ENCODE results near the gene TNKS2. TPM values are rescaled to one million over a fixed set of nuclear protein-coding genes. Genes with fewer than 3 reads are reported as not detected.
A peak's percentile ranks its signal among the peaks of the same experiment; 100 is the strongest.
"Not testable (repeated sequence)": the region's sequence is repeated elsewhere in the genome, so short reads cannot be mapped to it uniquely, and the experiment has no call there.

The TNKS2 gene
- total RNA-seq, 2 donors from 2014 or later = 19.6 to 21.8 TPM

DNA sequence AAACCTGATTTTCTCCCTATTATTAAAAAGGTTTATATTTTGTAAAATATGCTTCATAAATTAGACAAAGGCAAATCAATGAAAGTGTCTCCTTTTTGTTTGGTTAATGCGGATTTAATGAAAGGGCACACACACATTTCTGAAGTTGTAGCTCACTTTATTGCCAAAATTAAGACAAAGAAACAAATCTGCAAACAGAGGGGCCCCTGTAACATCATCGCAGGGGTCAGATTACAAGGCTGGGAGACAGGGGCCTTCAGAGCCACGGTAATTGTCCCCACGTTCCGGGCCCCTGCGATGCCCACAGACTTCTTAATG lies 88.7 kb downstream of the TNKS2 start:
- peak overlapping the region in 1 of 2 donors; percentile 47 for H3K27ac ChIP-seq
- H3K27me3 ChIP-seq = no peaks in the 10 kb centered on the region
- no peaks in the 10 kb centered on the region for H3K9me3 ChIP-seq

DNA sequence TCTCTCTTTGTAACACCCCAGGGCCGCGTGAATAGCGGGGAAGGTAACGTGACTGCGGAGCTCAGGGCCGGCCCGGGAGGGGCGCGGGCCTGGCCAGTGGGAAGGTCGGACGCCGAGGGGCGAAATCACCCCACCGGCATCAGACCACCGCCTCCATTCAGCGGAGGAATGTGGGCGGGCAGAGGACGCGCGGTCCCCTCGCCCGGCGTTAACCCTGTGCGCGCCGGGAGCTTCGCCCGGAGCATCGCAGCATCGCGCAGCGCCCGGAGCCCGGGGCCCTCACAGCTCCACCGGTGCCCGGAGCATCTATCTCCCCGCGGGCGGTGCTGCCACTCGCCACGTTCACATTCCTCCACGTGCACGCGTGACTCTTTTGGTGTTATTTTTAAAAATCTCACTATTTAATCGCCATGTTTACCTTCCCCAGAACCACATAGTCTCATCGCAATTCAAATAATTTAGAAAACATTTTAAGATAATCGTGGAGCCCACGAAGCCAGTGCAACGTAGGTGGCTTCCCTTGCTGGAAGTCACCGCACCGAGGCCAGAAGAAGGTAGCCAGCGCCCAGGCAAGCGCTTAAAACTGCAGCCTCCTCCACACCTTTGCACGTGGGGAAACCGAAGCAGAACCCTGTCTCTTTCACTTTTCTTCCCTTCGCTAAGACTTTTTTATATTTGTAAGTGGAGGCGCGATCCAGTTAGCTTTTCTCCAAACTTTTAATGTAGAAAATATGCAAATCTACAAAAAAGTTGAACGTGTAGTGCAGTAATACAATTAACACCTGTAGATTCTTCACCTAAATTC lies 89.2 kb downstream of the TNKS2 start:
- H3K9me3 ChIP-seq = no peaks in the 10 kb centered on the region
- no peaks in the 10 kb centered on the region for H3K27me3 ChIP-seq
- peak overlapping the region; percentile 46 to 59 for H3K4me3 ChIP-seq
- TF ChIP-seq, protein P1, sequence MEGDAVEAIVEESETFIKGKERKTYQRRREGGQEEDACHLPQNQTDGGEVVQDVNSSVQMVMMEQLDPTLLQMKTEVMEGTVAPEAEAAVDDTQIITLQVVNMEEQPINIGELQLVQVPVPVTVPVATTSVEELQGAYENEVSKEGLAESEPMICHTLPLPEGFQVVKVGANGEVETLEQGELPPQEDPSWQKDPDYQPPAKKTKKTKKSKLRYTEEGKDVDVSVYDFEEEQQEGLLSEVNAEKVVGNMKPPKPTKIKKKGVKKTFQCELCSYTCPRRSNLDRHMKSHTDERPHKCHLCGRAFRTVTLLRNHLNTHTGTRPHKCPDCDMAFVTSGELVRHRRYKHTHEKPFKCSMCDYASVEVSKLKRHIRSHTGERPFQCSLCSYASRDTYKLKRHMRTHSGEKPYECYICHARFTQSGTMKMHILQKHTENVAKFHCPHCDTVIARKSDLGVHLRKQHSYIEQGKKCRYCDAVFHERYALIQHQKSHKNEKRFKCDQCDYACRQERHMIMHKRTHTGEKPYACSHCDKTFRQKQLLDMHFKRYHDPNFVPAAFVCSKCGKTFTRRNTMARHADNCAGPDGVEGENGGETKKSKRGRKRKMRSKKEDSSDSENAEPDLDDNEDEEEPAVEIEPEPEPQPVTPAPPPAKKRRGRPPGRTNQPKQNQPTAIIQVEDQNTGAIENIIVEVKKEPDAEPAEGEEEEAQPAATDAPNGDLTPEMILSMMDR (IDR thresholded peaks at IDR 0.05) = no peak
- peaks cover 0 to 26% of the 10 kb centered on the region in 2 donors for H3K4me1 ChIP-seq
- peak overlapping the region in 1 of 2 donors; percentile 47 for H3K27ac ChIP-seq
- H3K36me3 ChIP-seq = no peaks in the 10 kb centered on the region
- DNase-seq (ENCODE audit: low spot score) = no peak

More for the DNA sequence above, 88.7 kb downstream of the TNKS2 start:
- no peak for DNase-seq (ENCODE audit: low spot score)
- peaks cover 0 to 26% of the 10 kb centered on the region in 2 donors for H3K4me1 ChIP-seq
- no peaks in the 10 kb centered on the region for H3K36me3 ChIP-seq
- H3K4me3 ChIP-seq = peak overlapping the region; percentile 46 to 59
- TF ChIP-seq, protein P1 (IDR thresholded peaks at IDR 0.05) = no peak

DNA sequence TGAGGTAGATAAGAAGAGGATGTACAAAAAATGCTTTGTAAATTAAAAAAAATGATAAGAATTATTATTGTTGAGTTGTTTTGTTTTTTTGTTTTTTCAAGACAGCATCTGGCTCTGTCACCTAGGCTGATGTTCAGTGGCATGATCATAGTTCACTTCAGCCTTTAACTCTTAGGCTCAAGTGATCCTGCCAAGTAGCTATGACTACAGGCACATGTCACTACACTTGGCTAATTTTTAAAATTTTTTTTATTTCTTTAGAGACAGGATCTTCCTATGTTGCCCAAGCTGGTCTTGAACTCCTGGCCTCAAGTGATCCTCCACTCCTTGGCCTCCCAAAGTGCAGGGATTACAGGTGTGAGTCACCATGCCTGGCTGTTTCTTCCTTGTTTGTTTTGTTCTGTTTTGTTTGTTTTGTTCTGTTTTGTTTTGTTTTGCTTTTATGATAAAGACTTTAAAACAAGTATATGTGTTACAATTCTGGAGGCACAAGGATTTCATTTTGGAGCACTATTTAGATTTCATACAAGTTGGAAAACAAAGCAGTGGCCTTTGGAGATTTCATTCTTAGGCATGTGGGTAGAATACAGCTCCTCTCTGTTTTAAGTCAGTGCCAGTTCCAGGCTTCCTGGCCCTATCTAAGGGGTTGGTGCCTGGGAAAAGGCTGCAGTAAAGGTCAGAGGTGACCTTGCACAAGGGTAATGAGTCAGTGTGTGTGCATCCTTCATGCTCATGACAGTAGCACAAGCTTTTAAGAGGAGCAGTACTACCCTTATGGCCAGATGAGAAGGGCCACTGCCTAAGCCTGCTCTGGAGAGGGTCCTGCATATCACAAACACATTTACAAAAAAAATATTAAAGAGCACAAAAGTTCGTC lies 93.1 kb downstream of the TNKS2 start:
- H3K36me3 ChIP-seq = no peaks in the 10 kb centered on the region
- TF ChIP-seq, protein P1 (IDR thresholded peaks at IDR 0.05) = no peak

DNA sequence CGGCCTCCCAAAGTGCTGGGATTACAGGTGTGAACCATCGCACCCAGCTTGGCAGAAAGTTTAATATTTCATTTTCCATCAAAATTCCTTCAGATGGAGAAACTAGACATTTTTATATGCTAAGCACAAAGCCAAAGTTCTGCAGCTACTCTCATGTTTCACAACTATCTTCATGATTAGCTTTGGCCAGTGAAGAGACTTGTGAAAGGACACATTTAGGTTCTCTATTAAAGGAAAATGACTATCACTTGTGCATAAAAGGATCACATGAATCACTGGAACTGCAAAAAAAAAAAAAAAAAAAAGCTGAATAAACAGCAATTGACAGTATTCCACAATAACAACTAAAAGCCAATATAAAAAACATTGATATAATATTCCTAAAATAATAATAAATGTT lies 94.8 kb downstream of the TNKS2 start:
- Histone ChIP-seq H3K36me3 (no peaks in the 10 kb centered on the region), H3K9me3 (no peaks in the 10 kb centered on the region), H3K4me1 (peaks cover 0 to 3% of the 10 kb centered on the region in 2 donors), H3K27me3 (no peaks in the 10 kb centered on the region), H3K4me3 (no peak overlapping the region), H3K27ac (no peak overlapping the region)
- TF ChIP-seq, protein P1 (IDR thresholded peaks at IDR 0.05) = no peak
- no peak for DNase-seq (ENCODE audit: low spot score)

More for the DNA sequence above, 93.1 kb downstream of the TNKS2 start:
- Histone ChIP-seq H3K9me3 (no peaks in the 10 kb centered on the region), H3K27ac (no peak overlapping the region), H3K27me3 (no peaks in the 10 kb centered on the region), H3K4me1 (peaks cover 0 to 12% of the 10 kb centered on the region in 2 donors), H3K4me3 (no peak overlapping the region)
- no peak for DNase-seq (ENCODE audit: low spot score)

DNA sequence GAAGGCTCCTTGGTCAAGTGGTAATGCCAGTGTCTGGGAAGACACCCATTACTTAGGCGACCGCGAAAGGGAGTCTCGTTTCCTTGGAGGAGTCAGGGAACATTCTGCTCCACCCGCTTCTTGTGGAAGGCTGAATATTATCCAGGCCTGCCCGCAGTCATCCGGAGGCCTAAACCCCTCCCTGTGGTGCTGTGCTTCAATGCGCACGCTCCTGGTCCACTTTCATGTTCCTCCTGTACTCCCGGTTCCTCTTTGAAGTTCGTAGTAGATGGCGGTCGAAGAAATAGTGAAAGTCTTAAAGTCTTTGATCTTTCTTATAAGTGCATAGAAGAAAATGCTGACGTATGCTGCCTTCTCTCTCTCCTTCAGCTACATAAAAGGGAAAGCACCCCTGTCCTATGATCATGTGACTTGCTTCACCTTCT lies 96.0 kb downstream of the TNKS2 start:
- not testable (repeated sequence) for H3K9me3 ChIP-seq; H3K4me1 ChIP-seq; H3K27me3 ChIP-seq; H3K27ac ChIP-seq; H3K36me3 ChIP-seq; DNase-seq (ENCODE audit: low spot score); H3K4me3 ChIP-seq

DNA sequence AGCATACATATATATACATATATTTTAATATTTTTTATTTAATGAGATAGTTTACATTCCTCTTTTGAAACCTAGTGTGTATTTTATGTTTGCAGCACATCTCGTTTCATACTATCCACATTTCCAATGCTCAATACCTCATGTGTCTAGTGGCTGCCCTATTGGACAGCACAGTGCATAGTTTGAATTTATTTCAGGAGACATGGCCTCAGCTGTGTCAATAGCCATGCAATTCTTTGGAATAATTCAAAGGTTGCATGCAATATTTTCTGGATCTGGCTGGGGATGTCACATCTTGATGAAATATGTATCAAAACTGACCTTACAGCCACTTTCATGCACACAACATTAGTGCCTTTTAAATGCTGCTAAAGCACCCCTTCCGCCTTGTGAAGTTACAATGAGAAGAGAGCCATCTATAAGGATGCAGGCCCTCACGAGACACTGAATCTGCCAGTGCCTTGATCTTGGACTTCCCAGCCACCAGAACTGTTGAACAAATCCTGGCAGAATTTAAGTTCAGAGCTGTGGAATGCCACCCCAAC lies 98.1 kb downstream of the TNKS2 start:
- Histone ChIP-seq H3K4me1 (no peaks in the 10 kb centered on the region), H3K9me3 (no peaks in the 10 kb centered on the region), H3K27ac (no peak overlapping the region), H3K4me3 (no peak overlapping the region), H3K36me3 (no peaks in the 10 kb centered on the region), H3K27me3 (no peaks in the 10 kb centered on the region)
- DNase-seq (ENCODE audit: low spot score) = no peak
- TF ChIP-seq, protein P1 (IDR thresholded peaks at IDR 0.05) = no peak
